Measurements from ENCODE around the gene SNTN.

SNTN gene

GRCh38 chr3:63679186-63679585 is 26.7 kb downstream of the SNTN start:
- no peak for DNase-seq

- DNase-seq: no peak
These were observed 31.6 kb downstream of the SNTN start for GRCh38 chr3:63684081-63684480.

- DNase-seq: no peak
These were observed 32.9 kb downstream of the SNTN start for GRCh38 chr3:63685340-63685739.

GRCh38 chr3:63687278-63688225 is 35.1 kb downstream of the SNTN start:
- no peak for DNase-seq

- no peak for DNase-seq
These were observed 36.8 kb downstream of the SNTN start for GRCh38 chr3:63689285-63689684.

GRCh38 chr3:63693351-63693750 is 40.9 kb downstream of the SNTN start:
- DNase-seq: no peak

- DNase-seq: no peak
These were observed 52.7 kb downstream of the SNTN start for GRCh38 chr3:63705092-63705645.

GRCh38 chr3:63706321-63707085 is 54.0 kb downstream of the SNTN start:
- DNase-seq: no peak

- no peak for DNase-seq
These were observed 55.3 kb downstream of the SNTN start for GRCh38 chr3:63707731-63708130.

GRCh38 chr3:63709576-63709975 is 57.1 kb downstream of the SNTN start:
- no peak for DNase-seq

Measured in NCI-H510A (cell line).